ENCODE data around the gene CLEC10A. TPM values are rescaled to one million over a fixed set of nuclear protein-coding genes. Genes with fewer than 3 reads are reported as not detected.

Gene CLEC10A
- not detected in 3 replicates for polyA plus RNA-seq
- not detected for polyA plus RNA-seq (2011; ENCODE audit: low read depth)
- not detected in 2 replicates for polyA plus RNA-seq (2011; cell fraction: cytosol; rRNA removed)
- polyA plus RNA-seq (2011; cell fraction: nucleus; rRNA removed), result not detected in 2 replicates
- polyA plus RNA-seq (2012; ENCODE audit: low replicate concordance), result not detected in 2 replicates
- polyA minus RNA-seq, result not detected in 3 replicates
- polyA minus RNA-seq (2011; cell fraction: cytosol; rRNA and poly(A)+ RNA removed), result not detected
- not detected in 2 replicates for polyA minus RNA-seq (2011; cell fraction: nucleus; rRNA and poly(A)+ RNA removed)

GRCh38 chr17:7079581-7080455 is at the start of gene CLEC10A:
Gene CLEC10A (minus strand): TSS chr17:7080251. CDS start chr17:7078812, 1,439 bp downstream.
- Histone ChIP-seq H3K27ac (ENCODE audit: control insufficient read depth, insufficient read depth, low read length) (no peak within 1 kb of the TSS), H4K20me1 (ENCODE audit: control insufficient read depth, extremely low read depth, insufficient read depth, low read length) (no peaks in the 10 kb centered on the region), H3K9me1 (ENCODE audit: control insufficient read depth, extremely low read depth, insufficient read depth, low read length) (no peaks in the 10 kb centered on the region), H3K36me3 (ENCODE audit: control insufficient read depth in 2 of 2, extremely low read depth in 1 of 2, insufficient read depth in 2 of 2, low read length in 2 of 2) (no peaks in the 10 kb centered on the region), H3K9ac (ENCODE audit: control insufficient read depth, extremely low read depth, insufficient read depth, low read length) (no peak within 1 kb of the TSS), H3K4me1 (ENCODE audit: control insufficient read depth, extremely low read depth, insufficient read depth, low read length) (no peaks in the 10 kb centered on the region), H2AFZ (ENCODE audit: control insufficient read depth, low read length) (no peak within 1 kb of the TSS), H3K9me3 (ENCODE audit: control insufficient read depth, low read depth, low read length) (no peaks in the 10 kb centered on the region), H3K27me3 (ENCODE audit: control insufficient read depth, extremely low read depth, insufficient read depth, low read length) (peaks cover 7% of the 10 kb centered on the region), H3K4me3 (ENCODE audit: control insufficient read depth in 2 of 3, extremely low read depth in 1 of 3, insufficient read depth in 2 of 3, low read depth in 1 of 3, low read length in 3 of 3) (no peak within 1 kb of the TSS), H3K79me2 (ENCODE audit: control insufficient read depth, insufficient read depth, low read length) (no peaks in the 10 kb centered on the region), H3K4me2 (ENCODE audit: control insufficient read depth, extremely low read depth, insufficient read depth, low read depth, low read length) (no peak within 1 kb of the TSS)
- FAIRE-seq, result no peak
- DNase-seq (ENCODE audit: low read depth, low spot score), result no peak
- no peak for TF ChIP-seq EZH2 (IDR thresholded peaks at IDR 0.05; ENCODE audit: low read length)
- TF ChIP-seq CTCF (optimal IDR thresholded peaks at IDR 0.05 in 1 of 3, IDR thresholded peaks at IDR 0.05 in 1 of 3, conservative IDR thresholded peaks at IDR 0.05 in 1 of 3; ENCODE audit: extremely low read depth in 1 of 3, insufficient read depth in 2 of 3, low read length in 3 of 3), result no peak
- dilution Hi-C loops (cut with MboI; ENCODE audit: extremely low pct_ligation_motif_present, low sequenced_read_pairs), result no loop called here

- no peaks in the 10 kb centered on the region for H3K9me1 ChIP-seq (ENCODE audit: control insufficient read depth, extremely low read depth, insufficient read depth, low read length)
Observed at GRCh38 chr17:7129311-7129710, 49.3 kb upstream of the CLEC10A start.

More at GRCh38 chr17:7129311-7129710, 49.3 kb upstream of the CLEC10A start:
- H3K27ac ChIP-seq (ENCODE audit: control insufficient read depth, insufficient read depth, low read length), result no peak overlapping the region
- no peaks in the 10 kb centered on the region for H3K4me1 ChIP-seq (ENCODE audit: control insufficient read depth, extremely low read depth, insufficient read depth, low read length)
- no peak overlapping the region for H3K4me3 ChIP-seq (ENCODE audit: control insufficient read depth in 2 of 3, extremely low read depth in 1 of 3, insufficient read depth in 2 of 3, low read depth in 1 of 3, low read length in 3 of 3)
- dilution Hi-C loops (cut with MboI; ENCODE audit: extremely low pct_ligation_motif_present, low sequenced_read_pairs), result no loop called here
- no peak overlapping the region for H3K9ac ChIP-seq (ENCODE audit: control insufficient read depth, extremely low read depth, insufficient read depth, low read length)
- no peaks in the 10 kb centered on the region for H3K27me3 ChIP-seq (ENCODE audit: control insufficient read depth, extremely low read depth, insufficient read depth, low read length)
- H2AFZ ChIP-seq (ENCODE audit: control insufficient read depth, low read length), result no peak overlapping the region
- H3K4me2 ChIP-seq (ENCODE audit: control insufficient read depth, extremely low read depth, insufficient read depth, low read depth, low read length), result no peak overlapping the region
- no peaks in the 10 kb centered on the region for H3K36me3 ChIP-seq (ENCODE audit: control insufficient read depth in 2 of 2, extremely low read depth in 1 of 2, insufficient read depth in 2 of 2, low read length in 2 of 2)
- no peaks in the 10 kb centered on the region for H3K79me2 ChIP-seq (ENCODE audit: control insufficient read depth, insufficient read depth, low read length)
- no peaks in the 10 kb centered on the region for H3K9me3 ChIP-seq (ENCODE audit: control insufficient read depth, low read depth, low read length)
- no peak for FAIRE-seq
- DNase-seq (ENCODE audit: low read depth, low spot score), result no peak
- TF ChIP-seq EZH2 (IDR thresholded peaks at IDR 0.05; ENCODE audit: low read length) (no peak), CTCF (optimal IDR thresholded peaks at IDR 0.05 in 1 of 3, IDR thresholded peaks at IDR 0.05 in 1 of 3, conservative IDR thresholded peaks at IDR 0.05 in 1 of 3; ENCODE audit: extremely low read depth in 1 of 3, insufficient read depth in 2 of 3, low read length in 3 of 3) (no peak)
- peaks cover under 1% of the 10 kb centered on the region for H4K20me1 ChIP-seq (ENCODE audit: control insufficient read depth, extremely low read depth, insufficient read depth, low read length)
